Vagina (tissue), 2 donors: Measurements from ENCODE around the gene C1QTNF8. TPM values are rescaled to one million over a fixed set of nuclear protein-coding genes. Genes with fewer than 3 reads are reported as not detected.

Experiments used
- DNase-seq, 2 donors: peaks; one replicate each; pipeline ENCODE4 v3.0.0-alpha.2; 2017; ENCODE audit errors: extremely low spot score in 2 of 2
- H3K27ac ChIP-seq: fragments of 200-600 bp; sonication (generic); one replicate; pipeline ENCODE4 v1.5.1; 2019
- H3K27me3 ChIP-seq: fragments of 200-600 bp; sonication (generic); one replicate; pipeline ENCODE4 v1.5.1; 2019
- H3K36me3 ChIP-seq, 2 donors: fragments of 200-600 bp; sonication (generic); one replicate each; pipeline ENCODE4 v1.5.1; 2017 to 2019
- H3K4me1 ChIP-seq: fragments of 200-600 bp; sonication (generic); one replicate; pipeline ENCODE4 v1.5.1; 2019
- H3K4me3 ChIP-seq, 2 donors: fragments of 200-600 bp; sonication (generic); 1 replicate in 1 of 2; 2 replicates in 1 of 2; pipeline ENCODE4 v1.5.1; 2016 to 2019
- H3K9me3 ChIP-seq: fragments of 200-600 bp; sonication (generic); one replicate; pipeline ENCODE4 v1.5.1; 2019
- POLR2A ChIP-seq, 2 donors: fragments of 450-650 bp; IDR thresholded peaks; one replicate each; pipeline ENCODE4 v1.6.1; 2017; ENCODE audit warnings: antibody characterized with exemption in 2 of 2, mild to moderate bottlenecking in 2 of 2, moderate library complexity in 2 of 2
- POLR2AphosphoS5 ChIP-seq, 2 donors: sonication (generic); formaldehyde crosslinking; IDR thresholded peaks; one replicate each; pipeline ENCODE4 v1.9.0; 2017; ENCODE audit warnings: antibody characterized with exemption in 2 of 2, mild to moderate bottlenecking in 2 of 2, low read depth in 1 of 2; ENCODE audit not compliant: insufficient read depth in 1 of 2
- intact Hi-C: fragments of 100-400 bp; cut with DNase I; formaldehyde crosslinking; loops from one replicate; pipeline ENCODE4 v1.15.1; 2023
- total RNA-seq: library from RNA; depleted of rRNA; stranded (reverse); fragments of >200 nt; gene quantifications from one replicate; pipeline ENCODE4 v1.2.3, GENCODE V29; 2016
- TF ChIP-seq, protein P1 (sequence below), 3 experiments: fragments of 450-650 bp in 2 of 3; fragments of 200-600 bp in 1 of 3; sonication (generic) in 1 of 3; IDR thresholded peaks; one replicate each; pipeline ENCODE4 v1.5.1; 2017 to 2019; ENCODE audit warnings: antibody characterized with exemption in 3 of 3, mild to moderate bottlenecking in 2 of 3, moderate library complexity in 2 of 3

C1QTNF8 gene
- total RNA-seq, 1 donor from 2014 or later = not detected

DNA sequence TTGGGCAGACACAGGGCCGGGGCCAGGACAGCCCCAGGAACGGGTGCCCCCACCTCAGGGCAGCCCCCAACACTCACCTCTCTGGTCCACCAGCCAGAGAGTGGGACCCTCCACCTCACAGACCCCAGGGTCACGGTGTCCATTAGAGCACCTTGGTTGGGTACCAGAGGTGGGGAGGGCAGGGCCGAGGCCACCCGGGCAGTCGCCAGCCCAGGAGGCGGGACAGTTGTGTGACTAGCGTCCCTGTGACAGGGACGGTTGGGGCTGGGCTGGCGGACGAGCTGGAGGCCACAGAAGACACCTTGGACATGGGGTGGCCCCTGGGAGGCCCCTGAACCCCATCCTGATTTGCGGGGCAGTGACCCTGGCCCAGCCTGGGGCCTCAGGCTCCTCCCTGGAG is 11.7 kb upstream of the C1QTNF8 start:
- H3K27ac ChIP-seq = no peak overlapping the region
- no peaks in the 10 kb centered on the region for H3K9me3 ChIP-seq
- intact Hi-C loops = no loop called here
- no peak overlapping the region for H3K4me3 ChIP-seq
- peaks cover 16% of the 10 kb centered on the region for H3K4me1 ChIP-seq
- DNase-seq = no peak
- no peaks in the 10 kb centered on the region for H3K36me3 ChIP-seq
- H3K27me3 ChIP-seq = no peaks in the 10 kb centered on the region
- TF ChIP-seq, protein P1, sequence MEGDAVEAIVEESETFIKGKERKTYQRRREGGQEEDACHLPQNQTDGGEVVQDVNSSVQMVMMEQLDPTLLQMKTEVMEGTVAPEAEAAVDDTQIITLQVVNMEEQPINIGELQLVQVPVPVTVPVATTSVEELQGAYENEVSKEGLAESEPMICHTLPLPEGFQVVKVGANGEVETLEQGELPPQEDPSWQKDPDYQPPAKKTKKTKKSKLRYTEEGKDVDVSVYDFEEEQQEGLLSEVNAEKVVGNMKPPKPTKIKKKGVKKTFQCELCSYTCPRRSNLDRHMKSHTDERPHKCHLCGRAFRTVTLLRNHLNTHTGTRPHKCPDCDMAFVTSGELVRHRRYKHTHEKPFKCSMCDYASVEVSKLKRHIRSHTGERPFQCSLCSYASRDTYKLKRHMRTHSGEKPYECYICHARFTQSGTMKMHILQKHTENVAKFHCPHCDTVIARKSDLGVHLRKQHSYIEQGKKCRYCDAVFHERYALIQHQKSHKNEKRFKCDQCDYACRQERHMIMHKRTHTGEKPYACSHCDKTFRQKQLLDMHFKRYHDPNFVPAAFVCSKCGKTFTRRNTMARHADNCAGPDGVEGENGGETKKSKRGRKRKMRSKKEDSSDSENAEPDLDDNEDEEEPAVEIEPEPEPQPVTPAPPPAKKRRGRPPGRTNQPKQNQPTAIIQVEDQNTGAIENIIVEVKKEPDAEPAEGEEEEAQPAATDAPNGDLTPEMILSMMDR (IDR thresholded peaks at IDR 0.05) = no peak
- TF ChIP-seq POLR2A (IDR thresholded peaks at IDR 0.05) (no peak), POLR2AphosphoS5 (IDR thresholded peaks at IDR 0.05; ENCODE audit: insufficient read depth in 1 of 2, low read depth in 1 of 2) (no peak)

GRCh38 chr16:1107141-1107540 is 11.1 kb upstream of the C1QTNF8 start:
- intact Hi-C loops = no loop called here

DNA sequence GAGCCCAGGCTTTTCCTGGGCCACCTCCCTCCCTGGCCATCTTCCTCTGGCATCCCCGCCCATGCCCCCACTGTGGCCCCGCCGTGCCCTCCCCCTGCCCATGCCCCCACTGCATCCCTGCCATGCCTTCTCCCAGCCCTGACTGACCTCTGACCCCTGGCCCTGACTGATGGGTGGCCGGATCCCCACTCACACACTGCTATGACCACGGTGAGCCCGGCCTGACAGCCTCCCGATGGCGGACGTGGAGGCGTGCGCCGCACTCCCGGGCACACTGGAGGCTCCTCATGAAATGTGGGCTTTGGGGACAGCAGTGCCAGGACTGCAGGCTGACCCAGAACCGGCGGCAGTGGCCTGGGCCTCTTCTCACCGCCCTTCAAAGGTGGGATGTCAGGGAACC is 10.6 kb upstream of the C1QTNF8 start:
- no peak for DNase-seq
- H3K27ac ChIP-seq = no peak overlapping the region
- H3K27me3 ChIP-seq = no peaks in the 10 kb centered on the region
- no peaks in the 10 kb centered on the region for H3K36me3 ChIP-seq
- TF ChIP-seq, protein P1 (IDR thresholded peaks at IDR 0.05) = no peak
- TF ChIP-seq POLR2AphosphoS5 (IDR thresholded peaks at IDR 0.05; ENCODE audit: insufficient read depth in 1 of 2, low read depth in 1 of 2) (no peak), POLR2A (IDR thresholded peaks at IDR 0.05) (no peak)
- no peaks in the 10 kb centered on the region for H3K9me3 ChIP-seq
- intact Hi-C loops = no loop called here
- H3K4me1 ChIP-seq = peaks cover 16% of the 10 kb centered on the region
- H3K4me3 ChIP-seq = no peak overlapping the region

More at GRCh38 chr16:1107141-1107540, 11.1 kb upstream of the C1QTNF8 start:
- peaks cover 16% of the 10 kb centered on the region for H3K4me1 ChIP-seq
- DNase-seq = no peak
- TF ChIP-seq POLR2AphosphoS5 (IDR thresholded peaks at IDR 0.05; ENCODE audit: insufficient read depth in 1 of 2, low read depth in 1 of 2) (no peak), POLR2A (IDR thresholded peaks at IDR 0.05) (no peak)
- TF ChIP-seq, protein P1 (IDR thresholded peaks at IDR 0.05) = no peak
- no peak overlapping the region for H3K4me3 ChIP-seq
- no peaks in the 10 kb centered on the region for H3K27me3 ChIP-seq
- no peaks in the 10 kb centered on the region for H3K9me3 ChIP-seq
- H3K36me3 ChIP-seq = no peaks in the 10 kb centered on the region
- no peak overlapping the region for H3K27ac ChIP-seq

GRCh38 chr16:1105888-1106620 is 10.0 kb upstream of the C1QTNF8 start:
- Histone ChIP-seq H3K4me3 (no peak overlapping the region), H3K27me3 (no peaks in the 10 kb centered on the region), H3K36me3 (no peaks in the 10 kb centered on the region), H3K9me3 (no peaks in the 10 kb centered on the region), H3K27ac (no peak overlapping the region), H3K4me1 (peaks cover 16% of the 10 kb centered on the region)
- DNase-seq = no peak
- intact Hi-C loops = no loop called here
- TF ChIP-seq, protein P1 (IDR thresholded peaks at IDR 0.05) = peak; percentile 28 to 61 (median 44)
- TF ChIP-seq POLR2AphosphoS5 (IDR thresholded peaks at IDR 0.05; ENCODE audit: insufficient read depth in 1 of 2, low read depth in 1 of 2) = no peak
- no peak for TF ChIP-seq POLR2A (IDR thresholded peaks at IDR 0.05)

- Histone ChIP-seq H3K27me3 (no peaks in the 10 kb centered on the region), H3K4me1 (peaks cover 10% of the 10 kb centered on the region), H3K9me3 (no peaks in the 10 kb centered on the region), H3K36me3 (no peaks in the 10 kb centered on the region), H3K4me3 (no peak overlapping the region), H3K27ac (no peak overlapping the region)
- DNase-seq = no peak
- intact Hi-C loops = no loop called here
- TF ChIP-seq, protein P1 (IDR thresholded peaks at IDR 0.05) = no peak
- TF ChIP-seq POLR2AphosphoS5 (IDR thresholded peaks at IDR 0.05; ENCODE audit: insufficient read depth in 1 of 2, low read depth in 1 of 2) (no peak), POLR2A (IDR thresholded peaks at IDR 0.05) (no peak)
Observed at GRCh38 chr16:1103636-1103980, 7.6 kb upstream of the C1QTNF8 start.
